ENCODE results near the gene HPN.
"Not testable (repeated sequence)": the region's sequence is repeated elsewhere in the genome, so short reads cannot be mapped to it uniquely, and the experiment has no call there.

Gene HPN

DNA sequence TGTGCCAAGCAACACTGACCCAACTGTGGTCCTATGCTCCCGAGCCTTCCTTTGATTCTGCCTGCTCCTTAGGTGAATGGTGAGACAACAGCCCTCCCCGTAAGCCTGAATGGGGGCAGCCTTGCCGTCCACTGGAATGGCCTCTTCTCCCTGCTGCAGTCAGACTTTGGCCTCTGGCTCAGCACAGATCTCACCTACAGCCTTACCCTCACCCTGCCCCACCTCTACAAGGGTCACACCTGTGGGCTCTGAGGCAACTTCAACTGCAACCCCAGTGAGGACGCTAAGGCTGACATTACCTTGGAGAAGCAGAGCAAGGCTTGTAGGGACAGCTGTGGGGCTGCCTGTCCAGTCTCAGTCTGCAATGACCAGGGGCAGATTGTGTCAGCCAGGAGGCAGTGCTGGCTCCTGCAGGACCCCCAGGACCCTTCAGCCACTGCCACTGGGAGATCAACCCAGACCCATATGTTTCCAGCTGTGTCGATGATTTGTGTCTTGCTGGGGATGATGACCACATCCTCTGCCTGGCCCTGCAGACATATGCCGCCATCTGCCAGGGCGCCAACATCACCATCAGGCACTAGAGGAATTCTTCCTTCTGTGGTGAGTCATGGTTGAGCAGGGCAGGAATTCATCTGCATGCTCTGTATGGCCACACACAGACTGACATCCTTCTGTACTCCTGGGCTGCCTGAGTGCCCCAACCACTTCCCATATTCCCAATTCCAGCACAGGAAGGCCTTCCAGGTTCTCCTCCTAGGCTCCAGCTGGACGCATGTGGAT is 46.8 kb downstream of the HPN start:
- DNase-seq, result no peak

DNA sequence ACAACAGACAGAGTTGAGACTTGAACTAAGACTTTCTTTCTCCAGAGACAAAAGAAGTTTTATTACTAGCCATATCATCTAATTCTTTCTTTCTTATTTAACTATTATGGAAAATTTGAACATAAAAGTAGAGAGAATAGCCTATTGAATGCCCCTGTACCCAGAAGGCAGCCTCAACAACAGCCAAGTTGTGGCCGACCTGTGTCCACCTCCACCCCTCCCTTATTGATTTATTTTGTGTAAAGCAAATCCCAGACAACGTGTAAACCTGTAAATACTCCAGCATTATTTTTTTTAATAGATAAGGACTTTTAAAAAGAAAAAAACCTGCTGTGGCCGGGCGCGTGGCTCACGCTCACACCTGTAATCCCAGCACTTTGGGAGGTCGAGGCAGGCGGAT is 48.0 kb downstream of the HPN start:
- no peak for DNase-seq

DNA sequence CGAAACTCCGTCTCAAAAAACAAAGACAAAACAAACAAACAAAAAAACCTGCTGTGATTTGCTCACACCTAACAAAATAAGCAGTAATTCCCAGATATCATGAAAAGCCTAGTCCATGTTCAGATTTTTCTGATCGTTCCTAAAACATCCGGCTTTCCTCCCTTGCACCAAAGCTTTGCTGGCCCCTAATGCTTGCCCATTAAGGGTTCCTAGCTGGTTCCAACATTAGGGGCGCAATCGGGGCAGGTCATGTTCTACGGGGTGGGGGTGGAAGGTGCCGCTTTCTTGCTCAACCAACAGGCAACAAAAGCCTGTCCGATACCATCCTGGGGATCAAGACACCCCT is 48.6 kb downstream of the HPN start:
- DNase-seq, result no peak

DNA sequence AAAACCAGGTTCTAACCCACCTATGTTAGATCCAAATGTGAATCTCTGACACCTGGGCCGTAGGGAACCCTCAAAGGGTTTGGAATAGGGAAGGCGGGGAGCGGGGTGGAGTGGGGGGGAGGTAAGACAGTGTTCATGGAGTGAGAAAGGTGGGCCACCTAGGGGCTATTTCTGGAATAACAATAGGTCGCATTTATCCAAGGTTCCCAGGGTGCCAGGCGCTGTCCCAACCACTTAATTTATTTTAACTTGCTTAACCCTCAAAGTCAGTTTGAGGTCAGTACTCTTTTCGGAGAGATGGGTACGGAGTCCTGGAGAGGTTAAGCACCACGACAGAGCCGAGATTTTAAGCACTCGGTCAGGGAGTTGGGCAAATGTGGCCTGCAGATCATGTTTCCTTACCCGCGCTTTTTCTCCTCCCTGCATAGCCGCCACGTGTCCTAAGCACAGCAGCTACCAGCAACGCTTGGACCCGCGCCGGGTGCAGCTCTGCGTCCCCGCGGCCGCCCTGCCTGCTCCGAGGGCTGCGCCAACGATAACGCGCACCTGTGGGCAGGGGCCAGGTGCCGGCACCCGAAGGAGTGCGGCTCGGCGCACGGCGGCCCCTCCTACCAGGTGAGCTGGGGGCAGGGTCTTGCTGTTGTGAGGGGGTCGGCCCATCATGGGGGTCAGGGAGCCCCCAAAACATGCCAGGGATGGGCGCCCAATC is 49.1 kb downstream of the HPN start:
- DNase-seq, result peak; percentile 45 to 62

DNA sequence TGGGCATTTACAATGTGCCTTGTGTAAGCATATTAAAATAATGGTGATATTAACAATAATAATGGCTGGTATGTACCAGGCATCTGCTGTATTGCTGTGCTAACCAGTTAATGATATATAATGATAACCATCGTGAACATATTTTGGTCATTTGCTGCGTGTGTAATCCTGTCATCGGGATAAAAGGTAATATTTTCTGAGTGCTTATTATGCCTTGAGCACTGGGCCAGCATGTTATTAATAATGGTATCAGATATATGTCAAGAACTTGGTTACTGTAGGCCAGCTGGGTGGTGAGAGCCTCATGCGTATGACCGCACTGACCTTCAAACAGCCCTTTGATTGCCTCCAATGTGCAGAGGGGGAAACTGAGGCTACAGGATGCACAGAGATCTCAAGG is 51.9 kb downstream of the HPN start:
- DNase-seq, result no peak

DNA sequence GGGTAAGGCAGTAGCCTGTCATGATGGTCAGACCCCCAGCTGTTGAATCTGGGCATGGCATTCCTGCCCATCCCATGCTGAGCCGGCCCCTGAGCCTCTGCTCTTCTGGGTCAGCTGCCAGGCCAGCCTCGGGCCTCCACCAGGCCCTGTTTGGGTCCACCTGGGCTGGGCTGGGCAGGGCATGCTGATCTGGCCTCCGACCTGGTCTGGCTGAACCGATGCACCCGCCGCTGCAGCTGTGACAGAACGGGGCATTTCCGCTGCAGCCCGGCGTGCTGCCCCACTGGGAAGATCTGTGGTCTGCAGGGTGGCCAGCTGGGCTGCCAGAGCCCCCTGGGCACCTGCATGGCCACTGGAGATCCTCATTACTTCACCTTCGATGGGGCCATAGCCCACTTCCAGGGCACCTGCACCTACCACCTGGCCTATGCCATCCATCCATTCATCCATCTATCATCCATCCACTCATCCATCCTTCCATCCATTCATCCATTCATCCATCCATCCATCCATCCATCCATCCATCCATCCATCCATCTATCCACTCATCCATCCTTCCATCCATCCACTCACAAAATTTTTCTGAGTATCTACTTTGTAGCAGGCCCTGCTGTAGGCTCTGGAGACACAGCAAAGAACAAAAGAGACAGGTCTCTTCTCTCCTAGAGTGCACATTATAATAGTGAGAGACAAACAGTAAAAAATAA is 52.6 kb downstream of the HPN start:
- no peak for DNase-seq

DNA sequence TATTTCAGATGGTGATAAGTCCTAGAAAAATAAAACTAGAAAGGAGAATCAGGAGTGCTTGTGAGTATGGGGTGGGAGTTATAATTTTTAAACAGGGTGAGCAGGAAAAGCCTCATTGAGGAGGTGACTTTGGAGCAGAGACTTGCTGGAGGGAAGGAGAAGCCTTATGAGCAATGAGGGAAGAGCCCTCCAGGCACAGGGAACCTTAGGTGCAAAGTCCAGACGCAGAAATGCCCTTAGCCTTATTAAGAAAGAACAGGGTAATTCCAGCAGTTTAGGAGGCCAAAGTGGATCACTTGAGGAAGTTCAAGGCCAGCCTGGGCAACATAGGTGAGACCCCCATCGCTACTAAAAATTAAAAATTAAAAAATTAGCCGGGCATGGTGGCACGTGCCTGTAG is 53.1 kb downstream of the HPN start:
- no peak for DNase-seq

DNA sequence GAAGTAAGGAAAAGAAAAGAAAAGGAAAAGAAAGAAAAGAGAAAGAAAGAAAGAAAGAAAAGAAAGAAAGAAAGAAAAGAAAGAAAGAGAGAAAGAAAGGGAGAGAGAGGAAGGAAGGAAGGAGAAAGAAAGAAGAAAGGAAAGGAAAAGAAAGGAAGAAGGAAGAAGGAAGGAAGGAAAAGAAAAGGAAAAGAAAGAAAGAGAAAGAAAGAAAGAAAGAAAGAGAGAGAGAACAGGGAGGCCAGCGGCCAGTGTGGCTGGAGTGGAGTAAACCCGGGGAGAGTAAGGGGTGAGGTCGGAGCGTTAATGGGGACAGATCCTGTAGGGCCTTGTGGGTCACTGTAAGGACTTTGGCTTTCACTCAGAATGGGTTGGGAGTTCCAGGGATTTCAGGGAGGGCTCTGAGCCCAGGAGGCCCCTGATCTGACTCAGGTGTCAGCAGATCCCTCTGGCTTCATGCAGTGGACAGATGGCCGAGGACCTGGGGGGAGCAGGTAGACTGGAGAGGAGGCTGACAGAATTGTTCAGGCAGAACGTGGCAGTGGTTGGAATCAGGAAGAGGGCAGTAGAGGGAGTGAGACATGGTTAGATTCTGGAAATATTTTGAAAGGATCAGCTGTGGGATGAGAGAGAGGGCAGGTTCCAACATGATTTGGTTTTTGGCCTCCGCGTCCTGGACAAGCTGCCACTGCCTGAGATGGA is 54.3 kb downstream of the HPN start:
- no peak for DNase-seq

DNA sequence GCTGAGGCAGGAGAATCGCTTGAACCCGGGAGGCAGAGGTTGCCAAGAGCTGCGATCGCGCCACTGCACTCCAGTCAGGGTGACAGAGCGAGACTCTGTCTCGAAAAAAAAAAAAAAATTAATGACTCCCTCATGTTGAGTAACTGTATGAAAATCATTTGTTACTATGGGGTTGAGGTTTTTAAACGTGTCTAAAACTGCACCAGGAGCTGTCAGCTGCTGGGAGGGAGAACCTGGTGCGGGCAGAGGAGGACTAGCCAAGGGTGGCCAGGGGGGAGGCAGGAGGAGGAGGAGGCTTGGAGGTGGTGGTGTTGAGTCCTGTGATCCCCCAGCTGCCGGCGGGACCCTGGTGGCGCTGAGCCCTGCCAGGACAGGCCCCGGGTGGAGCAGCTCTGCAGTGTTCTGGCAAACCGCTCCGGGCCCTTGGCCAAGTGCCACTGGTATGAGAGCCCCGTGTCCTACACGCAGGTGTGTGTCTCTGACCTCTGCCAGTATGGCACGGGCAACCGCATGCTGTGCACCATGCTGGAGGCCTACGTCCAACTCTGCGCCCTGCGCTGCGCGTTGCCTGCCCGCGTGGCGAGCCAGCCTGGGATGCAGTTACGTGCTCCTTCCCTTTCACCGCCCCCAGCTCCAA is 57.0 kb downstream of the HPN start:
- no peak for DNase-seq

DNA sequence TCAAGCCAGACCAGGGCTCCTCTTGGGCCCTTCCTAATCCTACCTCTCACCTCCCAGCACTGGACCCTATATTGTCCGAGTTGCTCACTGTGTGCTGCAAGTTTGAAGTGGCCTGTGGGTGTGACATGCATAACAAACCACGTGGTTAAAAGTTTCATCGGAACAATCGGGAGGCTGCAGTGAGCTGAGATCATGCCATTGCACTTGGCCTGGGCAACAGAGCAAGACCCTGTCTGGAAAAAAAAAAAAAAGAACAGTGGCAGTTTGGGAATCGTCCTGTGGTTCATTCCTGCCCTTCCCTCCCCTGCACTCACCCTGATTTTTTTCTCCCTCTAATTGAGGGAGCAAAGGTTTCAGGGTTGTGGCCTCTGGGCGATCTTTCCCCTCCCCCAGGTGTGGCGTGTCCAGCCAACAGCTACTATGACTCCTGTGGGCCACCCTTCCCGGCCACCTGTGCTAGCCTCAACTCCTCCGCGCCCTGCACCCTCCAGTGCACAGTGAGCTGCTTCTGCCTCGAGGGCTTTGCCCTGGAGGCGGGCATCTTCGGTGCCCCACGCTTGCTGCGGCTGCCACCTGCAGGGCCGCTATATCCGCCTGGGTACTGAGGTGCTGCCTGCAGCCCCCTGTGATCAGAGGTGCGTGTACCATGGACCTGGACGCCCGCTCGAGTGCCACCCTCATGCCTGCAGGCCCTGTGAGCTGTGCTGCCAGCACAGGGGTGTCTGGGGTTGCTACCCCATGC is 57.8 kb downstream of the HPN start:
- DNase-seq, result no peak

DNA sequence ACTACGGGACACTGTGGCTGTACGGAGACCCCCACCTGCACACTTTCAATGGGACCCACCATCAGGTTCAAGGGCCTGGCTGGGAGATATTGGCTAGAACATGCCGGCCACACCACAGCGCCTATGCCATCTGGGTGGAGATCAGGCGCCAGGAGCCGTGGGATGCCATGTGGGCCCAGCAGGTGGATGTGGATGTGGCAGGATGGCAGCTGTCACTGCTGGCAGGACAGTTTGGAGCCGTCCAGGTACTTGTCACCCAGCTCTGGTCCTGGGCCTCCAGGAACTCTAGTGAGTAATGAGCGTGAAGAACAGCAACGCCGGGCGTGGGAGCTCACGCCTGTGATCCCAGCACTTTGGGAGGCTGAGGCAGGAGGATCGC is 58.4 kb downstream of the HPN start:
- no peak for DNase-seq

DNA sequence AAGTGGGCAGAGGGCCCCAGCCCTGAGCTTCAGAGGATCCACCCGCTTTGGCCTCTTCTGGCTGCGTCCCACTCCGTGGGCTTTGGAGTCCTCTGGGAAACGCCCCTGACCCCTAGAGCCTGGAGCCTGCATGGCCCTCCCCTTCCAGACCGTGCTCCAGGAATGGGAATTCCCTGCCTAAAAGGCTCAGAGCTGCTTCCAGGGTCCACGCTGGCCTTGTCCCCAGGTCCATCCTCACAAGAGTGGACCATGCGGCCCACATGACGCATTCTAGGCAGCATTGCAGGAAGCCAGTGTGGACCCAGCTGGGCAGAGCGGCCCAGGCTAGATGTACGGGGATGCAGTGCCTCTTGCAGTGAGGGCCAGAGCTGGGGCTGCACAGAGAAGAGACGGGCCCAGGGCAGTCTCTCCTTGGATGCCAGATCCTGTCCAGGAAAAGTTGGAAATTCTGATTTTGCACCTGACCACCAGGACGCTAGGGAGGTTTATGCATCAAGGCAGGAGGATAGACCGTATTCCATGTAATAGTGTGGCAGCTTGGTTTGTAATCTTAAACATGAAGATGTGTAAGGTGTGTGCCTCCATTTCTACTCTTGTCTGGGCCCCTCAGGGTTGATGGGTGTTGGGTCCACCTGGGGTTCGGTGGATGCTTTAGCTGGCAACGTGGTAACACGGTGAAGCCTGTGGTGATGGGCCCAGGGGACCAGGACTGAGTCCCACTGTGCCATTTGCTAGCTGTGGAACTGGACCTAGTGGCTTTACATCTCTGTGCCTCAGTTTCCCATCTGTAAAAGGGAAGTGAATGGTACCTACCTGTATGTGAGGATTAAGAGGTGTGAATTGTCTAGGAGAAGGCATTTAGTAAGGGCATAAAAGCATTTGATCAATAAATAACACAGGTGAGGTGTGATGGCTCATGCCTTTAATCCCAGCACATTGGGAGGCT is 59.3 kb downstream of the HPN start:
- no peak for DNase-seq

DNA sequence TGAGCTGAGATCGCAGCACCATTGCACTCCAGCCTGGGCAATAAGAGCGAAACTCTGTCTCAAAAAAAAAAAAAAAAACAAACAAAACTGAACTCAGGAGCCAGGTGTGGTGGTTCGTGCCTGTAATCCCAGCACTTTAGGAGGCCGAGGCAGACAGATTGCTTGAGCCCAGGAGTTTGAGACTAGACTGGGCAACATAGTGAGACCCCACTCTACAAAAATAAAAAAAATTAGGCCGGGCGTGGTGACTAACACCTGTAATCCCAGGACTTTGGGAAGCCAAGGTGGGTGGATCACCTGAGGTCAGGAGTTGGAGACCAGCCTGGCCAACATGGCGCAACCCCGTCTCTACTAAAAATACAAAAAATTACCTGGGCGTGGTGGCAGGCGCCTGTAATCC is 60.4 kb downstream of the HPN start:
- DNase-seq, result not testable (repeated sequence)

DNA sequence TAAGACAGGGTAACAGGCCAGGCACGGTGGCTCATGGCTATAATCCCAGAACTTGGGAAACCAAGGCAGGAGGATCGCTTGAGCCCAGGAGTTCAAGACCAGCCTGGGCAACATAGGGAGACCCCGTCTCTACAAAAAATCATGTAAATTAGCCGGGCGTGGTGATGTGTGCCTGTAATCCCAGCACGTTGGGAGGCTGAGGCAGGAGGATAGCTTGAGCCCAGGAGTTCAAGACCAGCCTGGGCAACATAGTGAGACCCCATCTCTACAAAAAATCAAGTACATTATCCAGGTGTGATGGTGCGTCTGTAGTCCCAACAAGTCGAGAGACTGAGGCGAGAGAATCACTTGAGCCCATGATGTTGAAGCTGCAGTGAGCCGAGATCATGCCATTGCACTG is 62.1 kb downstream of the HPN start:
- not testable (repeated sequence) for DNase-seq

DNA sequence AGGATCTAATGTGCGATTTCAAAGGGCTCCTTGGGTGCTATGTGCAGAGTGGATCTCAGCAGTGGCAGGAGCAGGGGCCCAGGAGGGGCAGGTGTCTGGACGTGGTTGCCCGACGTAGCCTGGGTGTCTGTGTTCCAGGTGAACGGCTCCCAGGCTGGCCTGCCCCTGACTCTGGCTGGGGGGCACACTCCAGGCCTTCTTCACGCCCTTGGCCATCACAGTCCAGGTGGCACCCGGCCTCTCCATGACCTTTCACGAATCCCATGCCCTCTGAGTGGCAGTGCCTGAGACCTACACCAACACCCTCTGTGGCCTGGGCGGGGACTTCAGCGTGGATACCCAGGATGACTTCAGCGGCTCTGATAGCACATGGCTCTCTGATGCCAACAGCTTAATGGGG is 62.8 kb downstream of the HPN start:
- no peak for DNase-seq

DNA sequence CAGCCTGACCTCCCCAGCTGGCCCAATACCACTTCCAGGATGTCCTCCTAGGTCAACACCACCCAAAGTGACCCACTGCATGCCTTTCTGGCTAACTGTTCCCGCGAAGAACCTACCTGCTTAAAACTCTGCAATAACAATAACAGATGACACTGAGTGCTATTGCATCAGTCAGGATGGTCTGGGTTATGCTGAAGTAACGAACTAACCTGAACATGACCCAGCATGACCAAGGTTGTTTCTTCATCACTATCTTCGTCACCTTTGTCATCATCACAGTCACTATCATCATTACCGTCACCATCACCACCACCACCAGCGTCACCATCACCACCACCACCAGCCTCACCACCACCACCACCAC is 63.5 kb downstream of the HPN start:
- DNase-seq, result no peak

DNA sequence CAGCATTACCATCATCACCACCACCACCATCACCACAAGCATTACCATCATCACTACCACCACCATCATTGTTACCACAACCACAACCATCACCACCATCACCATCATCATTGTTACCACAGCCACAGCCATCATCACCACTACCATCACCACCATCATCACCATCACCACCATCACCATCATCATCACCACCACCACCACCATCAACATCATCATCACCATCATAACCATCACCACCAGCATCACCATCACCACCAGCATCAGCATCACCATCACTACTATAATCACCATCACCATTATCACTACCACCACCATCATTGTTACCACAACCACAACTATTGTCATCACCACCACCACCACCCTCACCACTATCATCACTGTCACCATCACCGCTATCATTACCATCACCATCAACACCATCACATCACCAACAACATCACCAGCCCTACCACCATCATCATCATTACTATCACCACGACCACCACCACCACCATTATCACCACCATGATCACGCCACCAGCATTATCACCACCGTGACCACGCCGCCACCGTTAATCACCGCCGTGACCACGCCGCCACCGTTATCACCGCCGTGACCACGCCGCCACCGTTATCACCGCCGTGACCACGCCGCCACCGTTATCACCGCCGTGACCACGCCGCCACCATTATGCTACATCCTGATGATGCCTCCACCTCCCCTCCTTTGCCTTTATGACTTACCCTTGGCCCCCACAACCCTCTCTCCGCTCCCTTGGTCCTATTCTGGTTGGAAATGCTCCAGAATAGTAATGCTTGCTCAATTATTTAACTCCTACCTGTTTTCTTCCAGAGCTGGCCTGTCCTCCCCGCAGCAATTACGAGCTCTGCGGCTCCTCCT is 64.1 kb downstream of the HPN start:
- DNase-seq, result no peak

DNA sequence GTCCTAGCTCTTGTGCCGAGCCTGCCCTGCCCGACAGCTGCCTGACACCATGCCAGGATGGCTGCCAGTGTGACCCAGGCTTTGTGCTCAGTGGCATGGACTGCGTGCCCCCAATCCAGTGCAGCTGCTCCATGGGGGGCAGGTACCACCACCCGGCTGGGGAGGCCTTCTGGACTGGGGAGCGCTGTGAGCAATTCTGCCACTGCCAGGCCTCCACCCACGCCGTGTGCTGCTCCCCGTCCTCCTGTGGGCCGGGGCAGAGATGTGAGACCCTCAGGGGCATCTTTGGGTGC is 64.7 kb downstream of the HPN start:
- DNase-seq, result no peak

DNA sequence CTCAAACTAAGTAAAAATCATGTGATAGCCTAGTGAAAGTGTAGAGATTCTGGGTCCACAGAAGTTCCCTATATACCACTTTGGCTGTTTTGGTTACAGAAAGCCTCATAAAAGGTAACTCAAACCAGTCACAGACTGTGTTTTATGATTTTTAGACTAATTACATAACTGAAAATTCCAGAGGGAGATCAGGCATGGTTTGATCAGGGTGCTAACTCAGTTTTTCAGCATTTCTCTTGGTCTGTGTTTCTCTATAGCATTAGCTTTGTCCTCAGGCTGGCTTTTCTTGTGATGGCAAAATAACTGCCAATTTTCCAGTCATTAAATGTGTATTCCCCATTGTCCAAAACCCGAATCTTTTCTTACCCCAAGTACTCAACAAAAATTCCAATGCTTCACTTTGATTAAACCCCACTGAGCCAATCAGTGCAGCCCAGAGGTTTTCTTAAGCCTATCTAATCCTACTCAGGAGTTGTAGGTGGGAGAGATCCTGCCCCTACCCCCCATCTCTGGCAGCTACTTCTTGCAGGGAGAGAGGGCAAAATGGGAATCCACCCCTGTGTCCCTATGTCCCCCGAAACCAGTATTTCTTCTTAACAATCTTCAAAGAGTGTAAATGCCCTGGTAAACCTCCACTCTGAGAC is 65.5 kb downstream of the HPN start:
- no peak for DNase-seq

DNA sequence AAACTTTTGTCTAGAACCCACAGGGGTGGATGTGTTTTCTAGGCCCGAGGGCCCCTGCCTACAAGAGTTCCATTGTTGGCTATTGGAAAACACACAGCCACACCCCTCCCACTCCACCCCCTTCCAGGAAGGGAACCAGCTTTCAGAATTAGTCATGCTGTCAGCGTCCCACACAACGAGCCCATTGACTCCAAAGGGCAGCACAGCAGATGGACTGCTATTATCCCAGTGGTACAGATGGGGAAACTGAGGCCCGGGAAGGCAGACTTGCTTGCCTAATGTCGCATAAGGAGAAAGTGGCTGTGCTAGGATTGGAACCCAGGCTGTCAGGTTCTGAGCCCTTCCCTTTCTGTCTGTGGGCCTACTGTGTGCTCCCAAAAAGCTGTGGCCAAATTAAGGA is 66.0 kb downstream of the HPN start:
- DNase-seq, result peak; percentile 34 to 46
